SK-N-SH treated with all-trans-retinoic acid at 6 μM for 48 hours (cell line): ENCODE measurements around the gene MLPH.

ENCODE experiments used
- ATAC-seq: fragments of 200-7000 bp; cut with Tn5 transposase; 3 replicates; pipeline ENCODE4 v1.9.1; 2020; ENCODE audit warnings: mild to moderate bottlenecking, moderate library complexity
- ARNTL ChIP-seq: fragments of 450-650 bp; formaldehyde crosslinking; IDR thresholded peaks from 2 replicates; pipeline ENCODE4 v1.5.0; 2020; ENCODE audit warnings: low read depth, mild to moderate bottlenecking, moderate library complexity, borderline replicate concordance
- BACH2 ChIP-seq: fragments of 250-450 bp; sonication (Bioruptor Pico); IDR thresholded peaks from 2 replicates; pipeline ENCODE4 v1.9.0; 2021; ENCODE audit warnings: mild to moderate bottlenecking, borderline replicate concordance
- CSDC2 ChIP-seq: fragments of 250-450 bp; sonication (Bioruptor Pico); IDR thresholded peaks from 2 replicates; pipeline ENCODE4 v1.5.0; 2020; ENCODE audit warnings: mild to moderate bottlenecking, moderate library complexity
- ESRRG ChIP-seq: fragments of 250-450 bp; sonication (Bioruptor Pico); IDR thresholded peaks from 2 replicates; pipeline ENCODE4 v1.6.1; 2021; ENCODE audit warnings: mild to moderate bottlenecking
- GLIS3 ChIP-seq: fragments of 250-450 bp; sonication (Bioruptor Pico); IDR thresholded peaks from 2 replicates; pipeline ENCODE4 v1.5.0; 2020; ENCODE audit warnings: mild to moderate bottlenecking, moderate library complexity
- ISL1 ChIP-seq: fragments of 250-450 bp; sonication (Bioruptor Pico); IDR thresholded peaks from 2 replicates; pipeline ENCODE4 v2.1.2; 2022; ENCODE audit warnings: mild to moderate bottlenecking, moderate library complexity
- OSR1 ChIP-seq: fragments of 250-450 bp; sonication (Bioruptor Pico); IDR thresholded peaks from 2 replicates; pipeline ENCODE4 v1.8.0; 2022; ENCODE audit warnings: moderate library complexity, mild to moderate bottlenecking, inconsistent platforms
- PPARA ChIP-seq: fragments of 250-450 bp; sonication (Bioruptor Pico); IDR thresholded peaks from 2 replicates; pipeline ENCODE4 v1.5.0; 2020; ENCODE audit warnings: mild to moderate bottlenecking, borderline replicate concordance
- RARB ChIP-seq: fragments of 250-450 bp; sonication (Bioruptor Pico); IDR thresholded peaks from 2 replicates; pipeline ENCODE4 v1.8.0; 2021; ENCODE audit warnings: mild to moderate bottlenecking, moderate library complexity
- SNAI2 ChIP-seq: fragments of 250-450 bp; sonication (Bioruptor Pico); IDR thresholded peaks from 2 replicates; pipeline ENCODE4 v1.5.0; 2020; ENCODE audit warnings: mild to moderate bottlenecking, moderate library complexity
- TCF4 ChIP-seq: fragments of 250-450 bp; sonication (Bioruptor Pico); IDR thresholded peaks from 2 replicates; pipeline ENCODE4 v1.8.0; 2021; ENCODE audit warnings: mild to moderate bottlenecking, moderate library complexity, borderline replicate concordance
- TOX ChIP-seq: fragments of 250-450 bp; sonication (Bioruptor Pico); IDR thresholded peaks from 2 replicates; pipeline ENCODE4 v1.8.0; 2021; ENCODE audit warnings: mild to moderate bottlenecking, moderate library complexity, borderline replicate concordance
- ZC3H10 ChIP-seq: fragments of 250-450 bp; sonication (Bioruptor Pico); IDR thresholded peaks from 2 replicates; pipeline ENCODE4 v1.5.1; 2021; ENCODE audit warnings: mild to moderate bottlenecking, moderate library complexity
- ZFP3 ChIP-seq: fragments of 250-450 bp; sonication (Bioruptor Pico); IDR thresholded peaks from 2 replicates; pipeline ENCODE4 v1.5.0; 2020; ENCODE audit warnings: mild to moderate bottlenecking, moderate library complexity
- ZFP30 ChIP-seq: fragments of 450-650 bp; formaldehyde crosslinking; IDR thresholded peaks from 2 replicates; pipeline ENCODE4 v1.5.0; 2022; ENCODE audit warnings: mild to moderate bottlenecking, moderate library complexity
- ZNF70 ChIP-seq: fragments of 450-650 bp; formaldehyde crosslinking; IDR thresholded peaks from 2 replicates; pipeline ENCODE4 v1.5.0; 2020; ENCODE audit warnings: mild to moderate bottlenecking, moderate library complexity
- ZNF8 ChIP-seq: fragments of 450-650 bp; formaldehyde crosslinking; IDR thresholded peaks from 2 replicates; pipeline ENCODE4 v1.5.0; 2020; ENCODE audit warnings: mild to moderate bottlenecking, moderate library complexity
- TF ChIP-seq, protein P1 (sequence below): fragments of 250-450 bp; sonication (Bioruptor Pico); IDR thresholded peaks from 2 replicates; pipeline ENCODE4 v1.8.0; 2020; ENCODE audit warnings: mild to moderate bottlenecking, moderate library complexity, borderline replicate concordance
- TF ChIP-seq, protein P2 (sequence below): fragments of 250-450 bp; sonication (Bioruptor Pico); IDR thresholded peaks from 2 replicates; pipeline ENCODE4 v1.5.1; 2020; ENCODE audit warnings: low read depth, mild to moderate bottlenecking, moderate library complexity
- TF ChIP-seq, protein P3 (sequence below): fragments of 250-450 bp; sonication (Bioruptor Pico); IDR thresholded peaks from 2 replicates; pipeline ENCODE4 v1.5.1; 2021; ENCODE audit warnings: mild to moderate bottlenecking, moderate library complexity
- TF ChIP-seq, protein P4 (sequence below): fragments of 250-450 bp; sonication (Bioruptor Pico); IDR thresholded peaks from 2 replicates; pipeline ENCODE4 v1.8.0; 2021; ENCODE audit warnings: low read depth, mild to moderate bottlenecking, moderate library complexity, borderline replicate concordance
- TF ChIP-seq, protein P5 (sequence below): fragments of 250-450 bp; sonication (Bioruptor Pico); IDR thresholded peaks from 2 replicates; pipeline ENCODE4 v1.5.0; 2020; ENCODE audit warnings: mild to moderate bottlenecking, moderate library complexity

Gene MLPH

DNA sequence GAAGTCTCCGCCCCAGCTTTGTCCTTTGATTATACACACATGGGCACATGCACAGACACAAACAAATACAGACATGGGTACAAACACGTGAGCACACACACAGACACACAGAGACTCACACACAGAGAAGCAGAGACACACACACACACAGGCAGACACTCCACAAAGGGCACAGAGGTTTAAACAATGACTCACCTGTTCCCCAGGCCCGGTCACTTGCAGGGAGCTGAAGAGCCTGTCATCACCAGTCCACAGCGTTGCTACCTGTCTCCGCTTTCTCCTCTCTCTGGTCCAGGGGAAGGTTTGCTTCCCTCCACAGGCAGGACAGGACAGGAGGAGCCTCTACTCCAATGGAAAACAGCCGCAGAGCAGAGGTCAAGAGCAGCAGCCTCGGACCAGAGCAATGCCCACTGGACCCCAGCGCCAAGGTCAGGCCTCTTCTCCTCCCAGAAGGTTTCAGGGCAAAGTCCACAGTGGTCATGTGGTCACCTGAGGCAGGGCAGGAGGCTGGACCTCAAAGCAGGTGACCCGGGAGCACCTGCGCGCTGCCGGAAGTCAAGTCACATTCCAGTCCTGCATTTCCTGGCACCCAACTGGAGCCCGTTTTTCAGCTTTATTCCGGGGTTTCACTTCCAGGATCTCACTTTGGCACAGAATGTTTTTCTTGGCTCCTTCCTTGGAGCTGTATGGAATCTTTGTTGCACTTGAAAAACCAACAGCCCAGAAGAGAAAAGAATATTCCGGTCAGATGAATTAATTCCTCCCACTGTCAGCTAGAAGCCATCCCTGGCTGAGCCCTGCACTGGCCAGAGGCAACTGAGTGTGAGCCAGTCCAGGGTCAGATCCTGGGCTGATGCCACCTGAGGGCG lies 103.5 kb downstream of the MLPH start, which contains the start of gene RAB17:
Gene RAB17, minus strand, starts transcription at position 463 of the 869 bp plus-strand sequence. CDS start 4,580 bp downstream, outside the sequence.
- ATAC-seq: peak; percentile 42
- TF ChIP-seq ZNF70 (CRISPR knock-in tag) (no peak), OSR1 (CRISPR knock-in tag) (no peak), TOX (CRISPR knock-in tag) (no peak), PPARA (CRISPR knock-in tag) (no peak), ESRRG (CRISPR knock-in tag) (no peak), RARB (no peak), ZFP30 (CRISPR knock-in tag) (no peak), ZNF8 (no peak), GLIS3 (CRISPR knock-in tag) (no peak)
- TF ChIP-seq, protein P1, sequence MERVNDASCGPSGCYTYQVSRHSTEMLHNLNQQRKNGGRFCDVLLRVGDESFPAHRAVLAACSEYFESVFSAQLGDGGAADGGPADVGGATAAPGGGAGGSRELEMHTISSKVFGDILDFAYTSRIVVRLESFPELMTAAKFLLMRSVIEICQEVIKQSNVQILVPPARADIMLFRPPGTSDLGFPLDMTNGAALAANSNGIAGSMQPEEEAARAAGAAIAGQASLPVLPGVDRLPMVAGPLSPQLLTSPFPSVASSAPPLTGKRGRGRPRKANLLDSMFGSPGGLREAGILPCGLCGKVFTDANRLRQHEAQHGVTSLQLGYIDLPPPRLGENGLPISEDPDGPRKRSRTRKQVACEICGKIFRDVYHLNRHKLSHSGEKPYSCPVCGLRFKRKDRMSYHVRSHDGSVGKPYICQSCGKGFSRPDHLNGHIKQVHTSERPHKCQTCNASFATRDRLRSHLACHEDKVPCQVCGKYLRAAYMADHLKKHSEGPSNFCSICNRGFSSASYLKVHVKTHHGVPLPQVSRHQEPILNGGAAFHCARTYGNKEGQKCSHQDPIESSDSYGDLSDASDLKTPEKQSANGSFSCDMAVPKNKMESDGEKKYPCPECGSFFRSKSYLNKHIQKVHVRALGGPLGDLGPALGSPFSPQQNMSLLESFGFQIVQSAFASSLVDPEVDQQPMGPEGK (CRISPR knock-in tag): no peak
- TF ChIP-seq, protein P2, sequence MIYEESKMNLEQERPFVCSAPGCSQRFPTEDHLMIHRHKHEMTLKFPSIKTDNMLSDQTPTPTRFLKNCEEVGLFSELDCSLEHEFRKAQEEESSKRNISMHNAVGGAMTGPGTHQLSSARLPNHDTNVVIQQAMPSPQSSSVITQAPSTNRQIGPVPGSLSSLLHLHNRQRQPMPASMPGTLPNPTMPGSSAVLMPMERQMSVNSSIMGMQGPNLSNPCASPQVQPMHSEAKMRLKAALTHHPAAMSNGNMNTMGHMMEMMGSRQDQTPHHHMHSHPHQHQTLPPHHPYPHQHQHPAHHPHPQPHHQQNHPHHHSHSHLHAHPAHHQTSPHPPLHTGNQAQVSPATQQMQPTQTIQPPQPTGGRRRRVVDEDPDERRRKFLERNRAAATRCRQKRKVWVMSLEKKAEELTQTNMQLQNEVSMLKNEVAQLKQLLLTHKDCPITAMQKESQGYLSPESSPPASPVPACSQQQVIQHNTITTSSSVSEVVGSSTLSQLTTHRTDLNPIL (CRISPR knock-in tag): no peak
- TF ChIP-seq, protein P3, sequence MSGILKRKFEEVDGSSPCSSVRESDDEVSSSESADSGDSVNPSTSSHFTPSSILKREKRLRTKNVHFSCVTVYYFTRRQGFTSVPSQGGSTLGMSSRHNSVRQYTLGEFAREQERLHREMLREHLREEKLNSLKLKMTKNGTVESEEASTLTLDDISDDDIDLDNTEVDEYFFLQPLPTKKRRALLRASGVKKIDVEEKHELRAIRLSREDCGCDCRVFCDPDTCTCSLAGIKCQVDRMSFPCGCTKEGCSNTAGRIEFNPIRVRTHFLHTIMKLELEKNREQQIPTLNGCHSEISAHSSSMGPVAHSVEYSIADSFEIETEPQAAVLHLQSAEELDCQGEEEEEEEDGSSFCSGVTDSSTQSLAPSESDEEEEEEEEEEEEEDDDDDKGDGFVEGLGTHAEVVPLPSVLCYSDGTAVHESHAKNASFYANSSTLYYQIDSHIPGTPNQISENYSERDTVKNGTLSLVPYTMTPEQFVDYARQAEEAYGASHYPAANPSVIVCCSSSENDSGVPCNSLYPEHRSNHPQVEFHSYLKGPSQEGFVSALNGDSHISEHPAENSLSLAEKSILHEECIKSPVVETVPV (CRISPR knock-in tag): no peak

DNA sequence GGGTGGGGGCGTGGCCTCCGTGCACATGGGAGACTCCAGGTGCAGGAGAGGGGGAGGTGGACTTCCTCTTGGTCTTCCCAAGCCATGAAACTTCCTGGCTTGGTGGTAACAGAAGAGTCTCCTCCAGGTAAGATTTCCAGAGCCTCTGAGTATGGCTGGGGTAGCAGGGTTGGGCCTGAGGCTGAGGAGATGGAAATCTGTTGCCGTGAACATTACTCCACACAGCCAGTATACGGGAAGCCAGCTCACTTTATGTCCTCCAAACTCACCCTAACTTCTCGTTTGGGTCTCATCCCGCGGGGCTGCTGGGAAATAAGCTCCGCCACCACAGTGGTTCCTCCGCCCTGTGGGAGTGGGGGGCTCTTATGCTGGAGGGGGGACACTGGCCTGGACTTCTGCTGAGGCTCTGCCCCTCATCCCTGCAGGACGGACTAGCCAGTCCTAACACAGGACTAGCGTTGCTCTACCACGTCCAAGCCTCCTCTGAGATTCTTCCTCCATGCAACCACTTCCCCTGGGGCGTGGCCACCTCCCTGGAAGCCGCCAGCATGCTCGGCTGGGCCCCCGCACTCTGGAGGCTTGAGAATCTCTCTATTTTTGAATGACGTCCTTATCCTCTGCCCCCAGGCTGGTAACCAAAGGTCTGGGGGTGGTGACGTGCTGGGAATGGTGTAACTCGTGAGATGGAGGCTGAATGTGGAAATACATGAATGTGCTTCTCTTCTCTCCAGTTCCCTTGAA lies 104.3 kb downstream of the MLPH start:
- no peak for ATAC-seq
- TF ChIP-seq RARB: no peak
- TF ChIP-seq BACH2 (CRISPR knock-in tag): no peak
- TF ChIP-seq OSR1 (CRISPR knock-in tag): no peak
- no peak for TF ChIP-seq ZNF70 (CRISPR knock-in tag)
- no peak for TF ChIP-seq ZFP30 (CRISPR knock-in tag)
- no peak for TF ChIP-seq TCF4
- TF ChIP-seq, protein P4, sequence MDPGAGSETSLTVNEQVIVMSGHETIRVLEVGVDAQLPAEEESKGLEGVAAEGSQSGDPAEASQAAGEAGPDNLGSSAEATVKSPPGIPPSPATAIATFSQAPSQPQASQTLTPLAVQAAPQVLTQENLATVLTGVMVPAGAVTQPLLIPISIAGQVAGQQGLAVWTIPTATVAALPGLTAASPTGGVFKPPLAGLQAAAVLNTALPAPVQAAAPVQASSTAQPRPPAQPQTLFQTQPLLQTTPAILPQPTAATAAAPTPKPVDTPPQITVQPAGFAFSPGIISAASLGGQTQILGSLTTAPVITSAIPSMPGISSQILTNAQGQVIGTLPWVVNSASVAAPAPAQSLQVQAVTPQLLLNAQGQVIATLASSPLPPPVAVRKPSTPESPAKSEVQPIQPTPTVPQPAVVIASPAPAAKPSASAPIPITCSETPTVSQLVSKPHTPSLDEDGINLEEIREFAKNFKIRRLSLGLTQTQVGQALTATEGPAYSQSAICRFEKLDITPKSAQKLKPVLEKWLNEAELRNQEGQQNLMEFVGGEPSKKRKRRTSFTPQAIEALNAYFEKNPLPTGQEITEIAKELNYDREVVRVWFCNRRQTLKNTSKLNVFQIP: no peak
- no peak for TF ChIP-seq CSDC2
- TF ChIP-seq GLIS3 (CRISPR knock-in tag): no peak
- TF ChIP-seq PPARA (CRISPR knock-in tag): no peak
- no peak for TF ChIP-seq ZNF8
- no peak for TF ChIP-seq ZC3H10 (CRISPR knock-in tag)
- no peak for TF ChIP-seq SNAI2 (CRISPR knock-in tag)
- TF ChIP-seq ISL1: no peak
- TF ChIP-seq, protein P1 (CRISPR knock-in tag): no peak
- TF ChIP-seq ARNTL (CRISPR knock-in tag): no peak
- TF ChIP-seq, protein P5, sequence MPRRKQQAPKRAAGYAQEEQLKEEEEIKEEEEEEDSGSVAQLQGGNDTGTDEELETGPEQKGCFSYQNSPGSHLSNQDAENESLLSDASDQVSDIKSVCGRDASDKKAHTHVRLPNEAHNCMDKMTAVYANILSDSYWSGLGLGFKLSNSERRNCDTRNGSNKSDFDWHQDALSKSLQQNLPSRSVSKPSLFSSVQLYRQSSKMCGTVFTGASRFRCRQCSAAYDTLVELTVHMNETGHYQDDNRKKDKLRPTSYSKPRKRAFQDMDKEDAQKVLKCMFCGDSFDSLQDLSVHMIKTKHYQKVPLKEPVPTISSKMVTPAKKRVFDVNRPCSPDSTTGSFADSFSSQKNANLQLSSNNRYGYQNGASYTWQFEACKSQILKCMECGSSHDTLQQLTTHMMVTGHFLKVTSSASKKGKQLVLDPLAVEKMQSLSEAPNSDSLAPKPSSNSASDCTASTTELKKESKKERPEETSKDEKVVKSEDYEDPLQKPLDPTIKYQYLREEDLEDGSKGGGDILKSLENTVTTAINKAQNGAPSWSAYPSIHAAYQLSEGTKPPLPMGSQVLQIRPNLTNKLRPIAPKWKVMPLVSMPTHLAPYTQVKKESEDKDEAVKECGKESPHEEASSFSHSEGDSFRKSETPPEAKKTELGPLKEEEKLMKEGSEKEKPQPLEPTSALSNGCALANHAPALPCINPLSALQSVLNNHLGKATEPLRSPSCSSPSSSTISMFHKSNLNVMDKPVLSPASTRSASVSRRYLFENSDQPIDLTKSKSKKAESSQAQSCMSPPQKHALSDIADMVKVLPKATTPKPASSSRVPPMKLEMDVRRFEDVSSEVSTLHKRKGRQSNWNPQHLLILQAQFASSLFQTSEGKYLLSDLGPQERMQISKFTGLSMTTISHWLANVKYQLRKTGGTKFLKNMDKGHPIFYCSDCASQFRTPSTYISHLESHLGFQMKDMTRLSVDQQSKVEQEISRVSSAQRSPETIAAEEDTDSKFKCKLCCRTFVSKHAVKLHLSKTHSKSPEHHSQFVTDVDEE (CRISPR knock-in tag): no peak
- TF ChIP-seq, protein P3 (CRISPR knock-in tag): no peak
- TF ChIP-seq ZFP3 (CRISPR knock-in tag): no peak
- TF ChIP-seq, all 23 proteins: peak for 0
